DOHH2 (cell line): ENCODE measurements around the gene MOB2.

Experiments
- EZH2phosphoT487 ChIP-seq: fragments of 200-600 bp; sonication (generic); IDR thresholded peaks from 2 replicates; pipeline ENCODE4 v1.6.1; 2017; ENCODE audit warnings: borderline replicate concordance, mild to moderate bottlenecking, antibody characterized with exemption, low read length, moderate library complexity, mixed read lengths
- TF ChIP-seq, protein P1 (sequence below): fragments of 200-600 bp; sonication (generic); IDR thresholded peaks from one replicate; pipeline ENCODE4 v1.5.1; 2014; ENCODE audit warnings: antibody characterized with exemption, mild to moderate bottlenecking, low read depth, low read length; ENCODE audit not compliant: poor library complexity, severe bottlenecking

DNA sequence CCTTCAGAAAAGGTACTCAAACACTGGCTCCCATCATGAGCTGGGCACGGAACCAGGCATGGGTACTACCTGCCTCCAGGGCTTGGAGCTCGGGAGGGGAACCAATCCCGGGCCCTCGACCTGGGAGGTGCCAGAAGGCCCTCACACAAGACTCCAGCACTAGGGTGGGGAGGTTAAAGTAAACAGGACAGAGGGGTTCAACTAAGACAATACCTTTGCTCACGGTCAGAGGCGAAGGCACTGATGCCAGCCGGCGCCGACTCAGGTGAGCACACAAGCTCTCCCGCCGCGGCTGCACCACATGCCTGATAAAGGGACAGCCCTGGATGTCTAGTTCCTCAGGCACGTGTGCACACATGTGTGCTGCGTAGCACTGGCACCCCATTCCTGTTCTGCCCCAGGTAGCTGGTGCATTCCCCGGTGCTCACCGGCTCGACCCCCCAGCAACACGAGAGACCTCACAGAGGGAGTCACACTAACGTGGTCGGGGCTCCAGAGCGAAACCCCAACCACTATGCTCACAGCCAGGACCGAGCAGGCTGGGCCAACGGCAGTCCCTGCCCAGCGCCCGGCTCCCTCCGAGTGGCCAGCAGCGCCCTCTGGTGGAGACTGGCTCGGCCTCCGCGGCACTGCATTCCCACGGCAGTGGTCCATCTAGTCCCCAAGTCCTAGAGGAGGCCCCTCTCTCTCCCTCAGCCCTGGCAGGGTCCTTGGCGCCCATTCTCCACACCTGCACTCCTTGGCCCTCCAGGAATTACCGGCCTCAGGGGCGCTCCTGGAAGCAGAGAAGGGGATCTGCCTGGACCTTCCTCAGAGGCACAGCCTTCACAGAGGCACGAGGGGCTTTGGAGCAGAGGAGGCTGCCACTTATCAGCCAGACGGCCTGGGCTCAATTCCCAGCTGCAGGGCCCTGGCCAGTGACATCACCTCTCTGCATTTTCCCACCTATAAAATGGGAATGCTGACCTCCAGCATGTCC is 28.8 kb upstream of the MOB2 start:
- TF ChIP-seq, protein P1, sequence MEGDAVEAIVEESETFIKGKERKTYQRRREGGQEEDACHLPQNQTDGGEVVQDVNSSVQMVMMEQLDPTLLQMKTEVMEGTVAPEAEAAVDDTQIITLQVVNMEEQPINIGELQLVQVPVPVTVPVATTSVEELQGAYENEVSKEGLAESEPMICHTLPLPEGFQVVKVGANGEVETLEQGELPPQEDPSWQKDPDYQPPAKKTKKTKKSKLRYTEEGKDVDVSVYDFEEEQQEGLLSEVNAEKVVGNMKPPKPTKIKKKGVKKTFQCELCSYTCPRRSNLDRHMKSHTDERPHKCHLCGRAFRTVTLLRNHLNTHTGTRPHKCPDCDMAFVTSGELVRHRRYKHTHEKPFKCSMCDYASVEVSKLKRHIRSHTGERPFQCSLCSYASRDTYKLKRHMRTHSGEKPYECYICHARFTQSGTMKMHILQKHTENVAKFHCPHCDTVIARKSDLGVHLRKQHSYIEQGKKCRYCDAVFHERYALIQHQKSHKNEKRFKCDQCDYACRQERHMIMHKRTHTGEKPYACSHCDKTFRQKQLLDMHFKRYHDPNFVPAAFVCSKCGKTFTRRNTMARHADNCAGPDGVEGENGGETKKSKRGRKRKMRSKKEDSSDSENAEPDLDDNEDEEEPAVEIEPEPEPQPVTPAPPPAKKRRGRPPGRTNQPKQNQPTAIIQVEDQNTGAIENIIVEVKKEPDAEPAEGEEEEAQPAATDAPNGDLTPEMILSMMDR: peak; percentile 89
- TF ChIP-seq EZH2phosphoT487: no peak
